ENCODE measurements around the gene S100A13. TPM values are rescaled to one million over a fixed set of nuclear protein-coding genes. Genes with fewer than 3 reads are reported as not detected.
A peak's percentile ranks its signal among the peaks of the same experiment; 100 is the strongest.

Gene S100A13
- total and polyA plus RNA-seq, 9 of the 15 experiments (the other 6 are each of a cell fraction or from before 2014, with no cell fraction given), result 41.9 to 129 (median 58.0) TPM

DNA sequence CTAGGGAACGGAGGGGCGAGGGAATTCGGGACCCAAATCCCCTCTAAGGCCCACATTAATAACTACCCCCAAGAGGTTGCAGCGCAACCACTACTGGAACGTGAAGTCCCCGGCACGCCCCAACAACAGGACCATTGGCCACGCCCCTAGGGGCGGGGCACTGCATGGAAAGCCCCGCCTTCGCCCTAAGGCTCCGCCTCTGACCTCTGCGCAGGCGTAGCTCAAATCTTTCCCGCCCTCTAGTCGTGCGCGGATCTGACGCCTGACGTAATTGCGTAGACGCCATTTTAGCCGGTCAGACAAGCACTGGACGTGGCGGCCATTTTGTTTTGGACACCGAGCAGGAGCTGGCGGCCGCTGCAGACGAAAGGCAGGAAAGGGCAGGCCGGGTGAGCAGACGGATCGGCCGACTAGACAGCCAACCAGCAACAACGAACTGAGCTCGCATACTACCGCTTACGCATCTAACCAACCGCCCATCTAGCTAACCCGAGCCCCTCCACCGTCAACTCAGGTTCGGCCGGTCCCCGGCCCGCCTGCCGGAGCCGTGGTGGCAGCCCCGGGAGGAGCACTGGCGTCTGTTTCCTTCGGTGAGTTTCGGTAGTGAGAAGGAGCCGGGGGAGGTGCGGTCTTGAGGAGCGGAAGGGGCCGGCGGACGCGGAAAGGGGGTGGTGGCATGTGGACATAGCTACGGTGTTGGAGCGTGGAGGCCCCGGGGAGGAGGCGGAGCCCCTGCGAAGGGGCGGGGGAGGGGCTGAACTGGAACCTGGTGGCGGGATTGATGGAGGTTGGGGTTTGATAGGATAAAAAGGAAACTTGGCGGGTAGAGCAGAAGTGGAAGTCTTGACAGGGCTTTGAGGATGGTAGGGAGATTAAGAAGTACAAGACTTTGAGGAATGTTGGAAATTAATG lies 6.7 kb upstream of the S100A13 start, which contains the start of gene CHTOP (continued):
- TF ChIP-seq, protein P1, sequence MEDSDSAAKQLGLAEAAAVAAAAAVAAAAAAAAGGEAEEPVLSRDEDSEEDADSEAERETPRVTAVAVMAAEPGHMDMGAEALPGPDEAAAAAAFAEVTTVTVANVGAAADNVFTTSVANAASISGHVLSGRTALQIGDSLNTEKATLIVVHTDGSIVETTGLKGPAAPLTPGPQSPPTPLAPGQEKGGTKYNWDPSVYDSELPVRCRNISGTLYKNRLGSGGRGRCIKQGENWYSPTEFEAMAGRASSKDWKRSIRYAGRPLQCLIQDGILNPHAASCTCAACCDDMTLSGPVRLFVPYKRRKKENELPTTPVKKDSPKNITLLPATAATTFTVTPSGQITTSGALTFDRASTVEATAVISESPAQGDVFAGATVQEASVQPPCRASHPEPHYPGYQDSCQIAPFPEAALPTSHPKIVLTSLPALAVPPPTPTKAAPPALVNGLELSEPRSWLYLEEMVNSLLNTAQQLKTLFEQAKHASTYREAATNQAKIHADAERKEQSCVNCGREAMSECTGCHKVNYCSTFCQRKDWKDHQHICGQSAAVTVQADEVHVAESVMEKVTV (CRISPR knock-in tag; IDR thresholded peaks at IDR 0.05), result no peak
- TF ChIP-seq, protein P2, sequence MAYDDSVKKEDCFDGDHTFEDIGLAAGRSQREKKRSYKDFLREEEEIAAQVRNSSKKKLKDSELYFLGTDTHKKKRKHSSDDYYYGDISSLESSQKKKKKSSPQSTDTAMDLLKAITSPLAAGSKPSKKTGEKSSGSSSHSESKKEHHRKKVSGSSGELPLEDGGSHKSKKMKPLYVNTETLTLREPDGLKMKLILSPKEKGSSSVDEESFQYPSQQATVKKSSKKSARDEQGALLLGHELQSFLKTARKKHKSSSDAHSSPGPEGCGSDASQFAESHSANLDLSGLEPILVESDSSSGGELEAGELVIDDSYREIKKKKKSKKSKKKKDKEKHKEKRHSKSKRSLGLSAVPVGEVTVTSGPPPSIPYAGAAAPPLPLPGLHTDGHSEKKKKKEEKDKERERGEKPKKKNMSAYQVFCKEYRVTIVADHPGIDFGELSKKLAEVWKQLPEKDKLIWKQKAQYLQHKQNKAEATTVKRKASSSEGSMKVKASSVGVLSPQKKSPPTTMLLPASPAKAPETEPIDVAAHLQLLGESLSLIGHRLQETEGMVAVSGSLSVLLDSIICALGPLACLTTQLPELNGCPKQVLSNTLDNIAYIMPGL (CRISPR knock-in tag; IDR thresholded peaks at IDR 0.05), result peak; percentile 88; the same call in 1 of the 2 replicates
- peak; percentile 60; the same call in 1 of the 2 replicates for TF ChIP-seq HDAC2 (IDR thresholded peaks at IDR 0.05)
- TF ChIP-seq, protein P3, sequence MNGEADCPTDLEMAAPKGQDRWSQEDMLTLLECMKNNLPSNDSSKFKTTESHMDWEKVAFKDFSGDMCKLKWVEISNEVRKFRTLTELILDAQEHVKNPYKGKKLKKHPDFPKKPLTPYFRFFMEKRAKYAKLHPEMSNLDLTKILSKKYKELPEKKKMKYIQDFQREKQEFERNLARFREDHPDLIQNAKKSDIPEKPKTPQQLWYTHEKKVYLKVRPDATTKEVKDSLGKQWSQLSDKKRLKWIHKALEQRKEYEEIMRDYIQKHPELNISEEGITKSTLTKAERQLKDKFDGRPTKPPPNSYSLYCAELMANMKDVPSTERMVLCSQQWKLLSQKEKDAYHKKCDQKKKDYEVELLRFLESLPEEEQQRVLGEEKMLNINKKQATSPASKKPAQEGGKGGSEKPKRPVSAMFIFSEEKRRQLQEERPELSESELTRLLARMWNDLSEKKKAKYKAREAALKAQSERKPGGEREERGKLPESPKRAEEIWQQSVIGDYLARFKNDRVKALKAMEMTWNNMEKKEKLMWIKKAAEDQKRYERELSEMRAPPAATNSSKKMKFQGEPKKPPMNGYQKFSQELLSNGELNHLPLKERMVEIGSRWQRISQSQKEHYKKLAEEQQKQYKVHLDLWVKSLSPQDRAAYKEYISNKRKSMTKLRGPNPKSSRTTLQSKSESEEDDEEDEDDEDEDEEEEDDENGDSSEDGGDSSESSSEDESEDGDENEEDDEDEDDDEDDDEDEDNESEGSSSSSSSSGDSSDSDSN (IDR thresholded peaks at IDR 0.05; ENCODE audit: borderline replicate concordance in 1 of 2, low read depth in 2 of 2, low read length in 2 of 2), result 0 out of 4 replicates have a peak, but pooled peaks have one; percentile 33 to 57
- TF ChIP-seq, protein P4, sequence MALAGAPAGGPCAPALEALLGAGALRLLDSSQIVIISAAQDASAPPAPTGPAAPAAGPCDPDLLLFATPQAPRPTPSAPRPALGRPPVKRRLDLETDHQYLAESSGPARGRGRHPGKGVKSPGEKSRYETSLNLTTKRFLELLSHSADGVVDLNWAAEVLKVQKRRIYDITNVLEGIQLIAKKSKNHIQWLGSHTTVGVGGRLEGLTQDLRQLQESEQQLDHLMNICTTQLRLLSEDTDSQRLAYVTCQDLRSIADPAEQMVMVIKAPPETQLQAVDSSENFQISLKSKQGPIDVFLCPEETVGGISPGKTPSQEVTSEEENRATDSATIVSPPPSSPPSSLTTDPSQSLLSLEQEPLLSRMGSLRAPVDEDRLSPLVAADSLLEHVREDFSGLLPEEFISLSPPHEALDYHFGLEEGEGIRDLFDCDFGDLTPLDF (CRISPR knock-in tag; IDR thresholded peaks at IDR 0.05), result peak; percentile 94
- TF ChIP-seq, protein P5, sequence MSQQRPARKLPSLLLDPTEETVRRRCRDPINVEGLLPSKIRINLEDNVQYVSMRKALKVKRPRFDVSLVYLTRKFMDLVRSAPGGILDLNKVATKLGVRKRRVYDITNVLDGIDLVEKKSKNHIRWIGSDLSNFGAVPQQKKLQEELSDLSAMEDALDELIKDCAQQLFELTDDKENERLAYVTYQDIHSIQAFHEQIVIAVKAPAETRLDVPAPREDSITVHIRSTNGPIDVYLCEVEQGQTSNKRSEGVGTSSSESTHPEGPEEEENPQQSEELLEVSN (IDR thresholded peaks at IDR 0.05; ENCODE audit: borderline replicate concordance in 1 of 2, extremely low read depth in 1 of 2, insufficient read depth in 1 of 2, insufficient read length in 1 of 2, low read depth in 1 of 2, low read length in 1 of 2, poor library complexity in 1 of 2, severe bottlenecking in 1 of 2), result peak in 1 of 2 experiments; percentile 71
- TF ChIP-seq, protein P6, sequence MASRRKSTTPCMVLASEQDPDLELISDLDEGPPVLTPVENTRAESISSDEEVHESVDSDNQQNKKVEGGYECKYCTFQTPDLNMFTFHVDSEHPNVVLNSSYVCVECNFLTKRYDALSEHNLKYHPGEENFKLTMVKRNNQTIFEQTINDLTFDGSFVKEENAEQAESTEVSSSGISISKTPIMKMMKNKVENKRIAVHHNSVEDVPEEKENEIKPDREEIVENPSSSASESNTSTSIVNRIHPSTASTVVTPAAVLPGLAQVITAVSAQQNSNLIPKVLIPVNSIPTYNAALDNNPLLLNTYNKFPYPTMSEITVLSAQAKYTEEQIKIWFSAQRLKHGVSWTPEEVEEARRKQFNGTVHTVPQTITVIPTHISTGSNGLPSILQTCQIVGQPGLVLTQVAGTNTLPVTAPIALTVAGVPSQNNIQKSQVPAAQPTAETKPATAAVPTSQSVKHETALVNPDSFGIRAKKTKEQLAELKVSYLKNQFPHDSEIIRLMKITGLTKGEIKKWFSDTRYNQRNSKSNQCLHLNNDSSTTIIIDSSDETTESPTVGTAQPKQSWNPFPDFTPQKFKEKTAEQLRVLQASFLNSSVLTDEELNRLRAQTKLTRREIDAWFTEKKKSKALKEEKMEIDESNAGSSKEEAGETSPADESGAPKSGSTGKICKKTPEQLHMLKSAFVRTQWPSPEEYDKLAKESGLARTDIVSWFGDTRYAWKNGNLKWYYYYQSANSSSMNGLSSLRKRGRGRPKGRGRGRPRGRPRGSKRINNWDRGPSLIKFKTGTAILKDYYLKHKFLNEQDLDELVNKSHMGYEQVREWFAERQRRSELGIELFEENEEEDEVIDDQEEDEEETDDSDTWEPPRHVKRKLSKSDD (conservative IDR thresholded peaks at IDR 0.05; ENCODE audit: low read length), result peak; percentile 12; the same call in 1 of the 2 replicates
- peak; percentile 50; the same call in 1 of the 2 replicates for TF ChIP-seq RB1 (IDR thresholded peaks at IDR 0.05; ENCODE audit: low read depth)
- peak; percentile 83 for TF ChIP-seq CBX1 (IDR thresholded peaks at IDR 0.05; ENCODE audit: low read depth)

Measured in K562 (cell line).